SJSA1 (cell line): ENCODE measurements around the gene PRIM1. TPM values are rescaled to one million over a fixed set of nuclear protein-coding genes. Genes with fewer than 3 reads are reported as not detected.
"Not testable (repeated sequence)": the region's sequence is repeated elsewhere in the genome, so short reads cannot be mapped to it uniquely, and the experiment has no call there.

Experiments used
- DNase-seq, 2 experiments: peaks; one replicate each; pipeline ENCODE4 v3.0.0-alpha.2; 2015 to 2020; ENCODE audit warnings: low spot score in 2 of 2, low read depth in 1 of 2
- H3K27ac ChIP-seq: fragments of 250-450 bp; sonication (Bioruptor Pico); 2 replicates; pipeline ENCODE4 v1.5.1; 2020; ENCODE audit warnings: mild to moderate bottlenecking, moderate library complexity
- H3K27me3 ChIP-seq: fragments of 250-450 bp; sonication (Bioruptor Pico); replicated peaks from 2 replicates; pipeline ENCODE4 v1.5.1; 2020; ENCODE audit warnings: mild to moderate bottlenecking, moderate library complexity
- H3K36me3 ChIP-seq: fragments of 250-450 bp; sonication (Bioruptor Pico); 2 replicates; pipeline ENCODE4 v1.5.1; 2020; ENCODE audit warnings: mild to moderate bottlenecking
- H3K4me1 ChIP-seq: fragments of 250-450 bp; sonication (Bioruptor Pico); replicated peaks from 2 replicates; pipeline ENCODE4 v1.6.1; 2021; ENCODE audit warnings: mild to moderate bottlenecking
- H3K4me3 ChIP-seq: fragments of 250-450 bp; sonication (Bioruptor Pico); 2 replicates; pipeline ENCODE4 v1.5.1; 2020; ENCODE audit warnings: mild to moderate bottlenecking
- H3K9me3 ChIP-seq: fragments of 250-450 bp; sonication (Bioruptor Pico); replicated peaks from 2 replicates; pipeline ENCODE4 v1.5.1; 2020; ENCODE audit warnings: mild to moderate bottlenecking
- total RNA-seq: library from RNA; depleted of rRNA; stranded (reverse); fragments of >200 nt; shearing (Covaris generic); gene quantifications from 2 replicates; pipeline ENCODE4 v1.2.3, GENCODE V29; 2014

PRIM1 gene
- total RNA-seq, 1 experiment from 2014 or later, result 31.1 TPM

GRCh38 chr12:56719056-56719455, 33.1 kb downstream of the PRIM1 start:
- Histone ChIP-seq H3K27ac (no peak overlapping the region), H3K27me3 (no peaks in the 10 kb centered on the region), H3K36me3 (peaks cover 84% of the 10 kb centered on the region), H3K9me3 (no peaks in the 10 kb centered on the region), H3K4me3 (no peak overlapping the region), H3K4me1 (peaks cover 16% of the 10 kb centered on the region)
- DNase-seq, result no peak

DNA sequence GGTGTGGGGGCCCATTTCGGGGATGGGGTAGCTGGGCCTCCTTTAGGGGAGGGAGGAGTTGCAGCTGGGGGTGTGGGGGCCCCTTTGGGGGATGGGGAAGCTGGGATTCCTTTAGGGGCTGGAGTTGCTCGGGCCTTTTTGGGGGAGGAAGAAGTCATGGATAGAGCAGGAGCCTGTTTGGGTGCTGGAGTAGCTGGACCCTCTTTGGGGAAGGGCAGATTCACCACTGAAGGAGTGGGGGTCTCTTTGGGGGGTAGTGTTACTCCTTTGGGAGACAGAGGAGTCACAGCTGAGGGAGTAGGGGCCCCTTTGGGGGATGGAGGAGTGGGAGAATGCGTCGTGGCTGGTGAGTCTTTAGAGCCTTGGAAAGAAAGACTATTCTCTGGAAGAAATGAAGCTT, 33.5 kb downstream of the PRIM1 start:
- no peak for DNase-seq
- Histone ChIP-seq H3K27ac (no peak overlapping the region), H3K4me3 (no peak overlapping the region), H3K36me3 (peaks cover 84% of the 10 kb centered on the region), H3K27me3 (no peaks in the 10 kb centered on the region), H3K4me1 (peaks cover 14% of the 10 kb centered on the region), H3K9me3 (no peaks in the 10 kb centered on the region)

DNA sequence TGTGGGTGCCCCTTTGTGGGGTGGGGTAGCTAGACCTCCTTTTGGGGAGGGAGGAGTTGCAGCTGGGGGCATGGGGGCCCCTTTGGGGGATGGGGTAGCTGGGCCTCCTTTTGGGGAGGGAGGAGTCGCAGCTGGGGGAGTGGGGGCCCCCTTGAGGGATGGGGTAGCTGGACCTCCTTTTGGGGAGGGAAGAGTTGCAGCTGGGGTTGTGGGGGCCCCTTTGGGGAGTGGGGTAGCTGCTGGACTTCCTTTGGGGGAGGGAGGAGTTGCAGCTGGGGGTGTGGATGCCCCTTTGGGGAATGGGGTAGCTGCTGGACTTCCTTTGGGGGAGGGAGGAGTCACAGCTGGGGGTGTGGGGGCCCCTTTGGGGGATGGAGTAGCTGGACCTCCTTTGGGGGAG, 34.0 kb downstream of the PRIM1 start:
- Histone ChIP-seq H3K27me3 (no peaks in the 10 kb centered on the region), H3K27ac (no peak overlapping the region), H3K36me3 (peaks cover 84% of the 10 kb centered on the region), H3K4me1 (peaks cover 9% of the 10 kb centered on the region), H3K4me3 (no peak overlapping the region), H3K9me3 (no peaks in the 10 kb centered on the region)
- DNase-seq, result no peak

GRCh38 chr12:56716933-56717880, 34.9 kb downstream of the PRIM1 start:
- H3K36me3 ChIP-seq, result peaks cover 84% of the 10 kb centered on the region

GRCh38 chr12:56716458-56716857, 35.7 kb downstream of the PRIM1 start:
- peaks cover 84% of the 10 kb centered on the region for H3K36me3 ChIP-seq

More at GRCh38 chr12:56716933-56717880, 34.9 kb downstream of the PRIM1 start:
- no peak overlapping the region for H3K27ac ChIP-seq
- H3K9me3 ChIP-seq, result no peaks in the 10 kb centered on the region
- H3K4me1 ChIP-seq, result no peaks in the 10 kb centered on the region
- DNase-seq, result no peak
- no peak overlapping the region for H3K4me3 ChIP-seq
- H3K27me3 ChIP-seq, result no peaks in the 10 kb centered on the region

DNA sequence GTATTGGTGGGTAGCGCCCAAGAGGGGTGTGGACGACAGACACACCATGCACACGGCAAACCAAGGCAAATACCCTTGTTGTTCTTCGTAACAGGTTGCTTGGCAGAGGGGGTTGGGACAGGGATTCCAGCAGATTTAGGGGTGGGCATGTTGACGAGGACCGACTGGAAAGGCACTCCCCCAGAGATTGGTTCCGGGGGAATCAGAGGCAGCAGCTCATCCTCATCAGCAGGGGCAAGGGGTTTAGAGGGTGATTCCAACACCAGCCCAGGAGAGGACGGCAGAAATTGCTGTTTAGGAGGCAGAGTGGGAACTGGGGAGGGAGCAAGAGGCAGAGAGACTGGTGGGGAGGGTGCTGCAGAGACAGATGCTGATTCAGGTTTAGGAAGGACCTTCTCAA, 36.3 kb downstream of the PRIM1 start:
- Histone ChIP-seq H3K36me3 (peaks cover 83% of the 10 kb centered on the region), H3K27me3 (no peaks in the 10 kb centered on the region), H3K9me3 (no peaks in the 10 kb centered on the region), H3K27ac (no peak overlapping the region), H3K4me1 (no peaks in the 10 kb centered on the region), H3K4me3 (no peak overlapping the region)
- DNase-seq, result no peak

More at GRCh38 chr12:56716458-56716857, 35.7 kb downstream of the PRIM1 start:
- H3K27me3 ChIP-seq, result no peaks in the 10 kb centered on the region
- no peaks in the 10 kb centered on the region for H3K9me3 ChIP-seq
- H3K4me1 ChIP-seq, result no peaks in the 10 kb centered on the region
- H3K4me3 ChIP-seq, result no peak overlapping the region
- H3K27ac ChIP-seq, result no peak overlapping the region
- DNase-seq, result no peak

DNA sequence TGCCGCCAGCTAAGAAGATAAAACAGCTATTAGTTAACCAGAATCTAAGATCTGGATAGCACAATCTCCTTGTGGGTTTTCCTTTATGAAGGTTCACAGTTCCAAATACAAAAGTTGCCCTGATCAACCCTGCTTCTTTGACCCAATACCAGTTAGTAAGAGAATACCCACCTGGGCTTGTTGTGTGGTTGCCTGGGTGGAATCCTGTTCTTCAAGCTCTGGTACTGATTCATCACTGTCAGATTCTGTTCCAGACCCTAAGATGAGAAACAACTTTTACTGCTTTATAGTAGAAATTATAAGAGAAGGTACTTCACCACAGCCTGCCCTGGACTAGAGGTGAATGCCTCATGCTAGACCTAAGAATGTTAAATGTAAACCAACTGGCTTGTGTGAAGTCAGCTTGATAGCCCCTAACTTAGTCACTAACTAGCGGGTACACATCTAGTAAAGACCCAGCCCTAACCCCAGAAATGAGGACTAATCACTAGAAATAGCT, 37.6 kb downstream of the PRIM1 start:
- Histone ChIP-seq H3K9me3 (no peaks in the 10 kb centered on the region), H3K27ac (no peak overlapping the region), H3K36me3 (peaks cover 70% of the 10 kb centered on the region), H3K4me3 (no peak overlapping the region), H3K27me3 (no peaks in the 10 kb centered on the region), H3K4me1 (no peaks in the 10 kb centered on the region)
- DNase-seq, result no peak

DNA sequence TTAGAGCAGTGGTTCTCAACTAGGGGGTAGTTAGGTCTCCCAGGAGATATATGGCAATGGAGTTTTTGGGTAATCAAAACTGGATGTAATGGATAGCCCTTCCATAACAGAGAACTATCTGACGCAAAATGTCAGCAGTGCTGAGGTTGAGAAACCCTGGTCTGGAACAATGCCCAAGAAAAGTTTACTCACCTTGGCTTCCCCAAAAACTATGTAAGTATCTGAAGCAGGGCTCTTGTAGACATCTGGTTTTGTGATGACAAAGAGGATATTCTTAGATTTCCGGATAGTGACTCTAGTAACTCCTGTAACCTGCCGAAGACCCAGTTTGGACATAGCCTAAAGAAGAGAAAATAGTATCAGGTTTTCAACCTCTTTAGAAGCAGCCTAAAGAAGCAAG, 38.8 kb downstream of the PRIM1 start:
- no peak overlapping the region for H3K27ac ChIP-seq
- no peak for DNase-seq
- no peaks in the 10 kb centered on the region for H3K9me3 ChIP-seq
- no peaks in the 10 kb centered on the region for H3K4me1 ChIP-seq
- no peak overlapping the region for H3K4me3 ChIP-seq
- H3K36me3 ChIP-seq, result peaks cover 62% of the 10 kb centered on the region
- no peaks in the 10 kb centered on the region for H3K27me3 ChIP-seq

DNA sequence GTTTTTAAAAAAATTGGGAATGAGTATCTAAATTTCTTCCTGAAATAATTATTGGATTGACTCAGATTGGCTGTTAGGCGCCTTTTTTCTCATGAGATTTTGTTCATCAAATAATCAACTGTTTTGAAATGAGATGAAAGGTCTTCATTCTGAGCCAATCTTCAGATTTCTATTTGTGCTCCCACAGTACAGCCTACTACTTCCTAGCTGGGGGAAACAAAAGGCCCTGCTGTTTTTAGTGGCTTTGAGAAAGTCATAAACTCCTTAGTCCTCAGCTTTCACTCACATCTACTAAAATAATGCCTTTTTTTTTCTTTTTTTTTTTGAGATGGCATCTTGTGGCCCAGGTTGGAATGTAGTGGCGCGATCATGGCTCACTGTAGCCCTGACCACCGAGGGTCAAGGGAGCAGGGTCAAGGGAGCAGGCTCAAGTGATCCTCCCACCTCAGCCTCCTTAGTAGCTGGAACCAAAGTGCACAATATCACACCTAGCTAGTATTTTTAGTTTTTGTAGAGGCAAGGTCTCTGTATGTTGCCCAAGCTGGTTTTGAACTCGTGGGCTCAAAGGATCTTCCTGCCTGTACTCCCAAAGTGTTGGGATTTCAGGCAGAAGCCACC, 42.3 kb downstream of the PRIM1 start:
- peaks cover 40% of the 10 kb centered on the region for H3K36me3 ChIP-seq
- no peak overlapping the region for H3K27ac ChIP-seq
- no peak for DNase-seq
- H3K4me1 ChIP-seq, result no peaks in the 10 kb centered on the region
- no peaks in the 10 kb centered on the region for H3K9me3 ChIP-seq
- H3K4me3 ChIP-seq, result no peak overlapping the region
- no peaks in the 10 kb centered on the region for H3K27me3 ChIP-seq

- DNase-seq, result not testable (repeated sequence)
Measured at GRCh38 chr12:56704522-56704921, 47.6 kb downstream of the PRIM1 start.

DNA sequence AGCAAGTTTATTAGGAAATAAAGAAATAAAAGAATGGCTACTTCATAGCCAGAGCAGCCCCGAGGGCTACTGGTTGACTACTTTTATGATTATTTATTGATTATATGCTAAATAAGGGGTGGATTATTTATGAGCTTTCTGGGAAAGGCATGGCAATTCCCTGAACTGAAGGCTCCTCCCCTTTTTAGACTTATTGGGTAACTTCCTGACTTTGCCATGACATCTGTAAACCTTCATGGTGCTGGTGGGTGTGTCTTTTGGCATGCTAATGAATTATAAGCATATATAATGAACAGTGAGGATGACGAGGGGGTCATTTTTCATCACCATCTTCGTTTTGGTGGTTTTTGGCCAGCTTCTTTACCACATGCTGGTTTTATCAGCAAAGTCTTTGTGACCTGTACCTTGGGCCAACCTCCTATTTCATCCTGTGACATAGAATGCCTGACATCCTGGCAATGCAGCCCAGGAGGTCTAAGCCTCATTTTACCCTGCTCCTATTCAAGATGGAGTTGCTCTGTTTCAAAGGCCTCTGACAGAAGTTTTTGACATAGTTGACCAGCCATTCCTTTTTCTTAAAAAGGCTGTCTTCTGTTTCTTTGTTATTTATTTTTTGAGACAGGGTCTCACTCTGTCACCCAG, 53.0 kb downstream of the PRIM1 start:
- no peak for DNase-seq
- H3K27ac ChIP-seq, result no peak overlapping the region
- no peak overlapping the region for H3K4me3 ChIP-seq
- no peaks in the 10 kb centered on the region for H3K9me3 ChIP-seq
- no peaks in the 10 kb centered on the region for H3K4me1 ChIP-seq
- H3K27me3 ChIP-seq, result no peaks in the 10 kb centered on the region
- H3K36me3 ChIP-seq, result no peaks in the 10 kb centered on the region

More at GRCh38 chr12:56704522-56704921, 47.6 kb downstream of the PRIM1 start:
- not testable (repeated sequence) for H3K36me3 ChIP-seq, H3K27me3 ChIP-seq, H3K9me3 ChIP-seq, H3K27ac ChIP-seq, H3K4me1 ChIP-seq, H3K4me3 ChIP-seq

DNA sequence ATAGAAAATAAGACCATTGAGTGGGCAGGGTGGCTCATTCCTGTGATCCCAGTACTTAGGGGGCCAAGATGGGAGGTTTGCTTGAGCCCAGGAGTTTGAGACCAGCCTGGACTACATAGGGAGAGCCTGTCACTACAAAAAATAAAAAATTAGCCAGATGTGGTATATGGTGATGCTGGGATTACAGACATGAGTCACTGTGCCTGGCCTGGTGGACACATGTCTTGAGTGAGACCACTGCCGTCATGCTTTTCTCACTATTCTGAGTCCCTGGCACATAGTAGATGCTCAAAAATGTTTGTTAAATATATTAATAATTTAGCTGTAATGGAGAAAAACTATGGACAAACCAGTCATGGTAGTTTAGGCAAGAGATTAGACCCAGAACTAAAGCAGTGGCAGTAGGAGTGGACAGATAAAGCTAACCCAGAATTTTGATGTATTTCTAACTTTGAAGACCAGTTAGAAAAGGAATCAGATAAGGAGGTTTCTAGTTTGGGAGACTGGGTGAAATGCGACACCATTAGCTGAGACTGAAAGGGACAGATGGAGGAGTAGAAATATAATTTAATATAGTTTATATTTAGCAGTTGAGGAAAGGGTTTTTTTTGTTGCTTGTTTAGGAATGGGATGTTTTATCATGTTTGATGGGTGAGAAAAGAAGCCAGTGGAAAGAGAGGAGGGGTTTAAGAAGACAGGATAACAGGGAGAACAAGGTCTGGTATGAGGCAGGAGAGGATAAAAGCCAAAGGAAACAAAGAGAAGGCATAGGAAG, 56.6 kb downstream of the PRIM1 start:
- no peaks in the 10 kb centered on the region for H3K36me3 ChIP-seq
- H3K4me3 ChIP-seq, result no peak overlapping the region
- H3K27ac ChIP-seq, result no peak overlapping the region
- H3K9me3 ChIP-seq, result no peaks in the 10 kb centered on the region
- H3K4me1 ChIP-seq, result no peaks in the 10 kb centered on the region
- no peaks in the 10 kb centered on the region for H3K27me3 ChIP-seq
- DNase-seq, result no peak

- no peak for DNase-seq
- peaks cover 1% of the 10 kb centered on the region; the same call in 1 of the 2 replicates for H3K9me3 ChIP-seq
- no peaks in the 10 kb centered on the region for H3K36me3 ChIP-seq
- peaks cover under 1% of the 10 kb centered on the region; the same call in 1 of the 2 replicates for H3K4me1 ChIP-seq
- no peak overlapping the region for H3K4me3 ChIP-seq
- no peak overlapping the region for H3K27ac ChIP-seq
- no peaks in the 10 kb centered on the region for H3K27me3 ChIP-seq
Measured at GRCh38 chr12:56694161-56694560, 58.0 kb downstream of the PRIM1 start.
